Heart right ventricle (tissue), 16 donors: ENCODE data around the gene SCT. TPM values are rescaled to one million over a fixed set of nuclear protein-coding genes. Genes with fewer than 3 reads are reported as not detected.

Experiments used
- ATAC-seq, 8 donors: fragments of 200-7000 bp; cut with Tn5 transposase; one replicate each; pipeline ENCODE4 v1.9.1; 2020; ENCODE audit warnings: mild to moderate bottlenecking in 8 of 8, moderate library complexity in 8 of 8, moderate number of reproducible peaks in 1 of 8
- DNase-seq, 2 donors: peaks; one replicate each; pipeline ENCODE4 v3.0.0-alpha.2; 2020
- H3K27ac ChIP-seq, 10 donors: fragments of 200-600 bp; sonication (generic) in 2 of 10; one replicate each; pipeline versions ENCODE4 v1.5.0 to v1.8.0; 2020 to 2022; ENCODE audit warnings: mild to moderate bottlenecking in 3 of 10
- H3K27me3 ChIP-seq, 7 donors: fragments of 200-600 bp; one replicate each; pipeline ENCODE4 v1.8.0; 2021 to 2022; ENCODE audit warnings: mild to moderate bottlenecking in 2 of 7
- H3K36me3 ChIP-seq, 9 donors: fragments of 200-600 bp; sonication (generic) in 1 of 9; one replicate each; pipeline versions ENCODE4 v1.5.0 to v1.8.0; 2020 to 2022; ENCODE audit warnings: mild to moderate bottlenecking in 2 of 9
- H3K4me1 ChIP-seq, 9 donors: fragments of 200-600 bp; sonication (generic) in 1 of 9; one replicate each; pipeline versions ENCODE4 v1.5.0 to v1.8.0; 2020 to 2022; ENCODE audit warnings: mild to moderate bottlenecking in 4 of 9
- H3K4me3 ChIP-seq, 10 donors: fragments of 200-600 bp; sonication (generic) in 2 of 10; one replicate each; pipeline versions ENCODE4 v1.5.0 to v1.8.0; 2020 to 2022; ENCODE audit warnings: mild to moderate bottlenecking in 7 of 10, moderate library complexity in 2 of 10
- H3K9me3 ChIP-seq, 11 donors: fragments of 200-600 bp in 10 of 11; sonication (generic) in 2 of 11; one replicate each; pipeline versions ENCODE4 v1.5.0 to v1.8.0; 2013 to 2022; ENCODE audit warnings: mild to moderate bottlenecking in 2 of 11, control low read depth in 1 of 11, moderate library complexity in 1 of 11
- CTCF ChIP-seq, 9 donors: fragments of 200-600 bp; sonication (generic) in 2 of 9; IDR thresholded peaks; one replicate each; pipeline versions ENCODE4 v1.5.0 to v1.8.0; 2021 to 2022; ENCODE audit warnings: antibody characterized with exemption in 9 of 9, mild to moderate bottlenecking in 5 of 9, moderate library complexity in 1 of 9
- WGBS, 2 donors: extraction: QIAGEN DNeasy Blood & Tissue Kit; methylation state at CpG; one replicate each; pipeline ENCODE4 v1.1.7; 2013; ENCODE audit warnings: inconsistent platforms in 1 of 2; 5-methylcytosine and 5-hydroxymethylcytosine counted together
- intact Hi-C, 10 donors: fragments of 100-400 bp; cut with DNase I; formaldehyde crosslinking; loops; one replicate each; pipeline versions ENCODE4 v1.11.1 to v1.14.2; 2022
- polyA plus RNA-seq, 2 donors: library from polyadenylated mRNA; stranded (reverse); fragments of 200-250 nt; gene quantifications; one replicate each; pipeline ENCODE4 v1.2.3, GENCODE V29; 2013
- total RNA-seq, 10 donors: library from RNA; stranded (reverse); fragmentation: NEBNext Ultra II Directional in 3 of 10; extraction: Animal tissue kit (Norgen Biotek cat#: 25700) in 3 of 10; gene quantifications; one replicate each; pipeline versions ENCODE4 v1.2.1 to v1.2.4, GENCODE V29; 2021 to 2023
- donor health status: Arrhythmogenic right ventricular cardiomyopathy.
- donor health status: ischemic (EF 13 %, LVEDD 7.1; RV severe dilation, severe dysfunction).
- donor health status: healthy with polysubstance abuse.
- donor health status: DM: no; HTN: yes; CAD: no.
- donor health status: DM: no; HTN: no; CAD: no.
- donor health status: ischemic (EF 25% LVEDD 6.9; RV normal size, moderate dysfunction).
- donor health status: ischemic (EF 25% LVEDD 5.7; RV mildly dilated, moderate dysfunction).
- donor health status: healthy.
- donor health status: DM: yes; HTN: yes; CAD: no.
- donor health status: Ischemic cardiomyopathy.
- donor health status: ischemic (EF 35%, LVEDD 5.7; RV mildly dilated, moderate dysfunction).
- donor health status: nonischemic (EF 11% LVEDD 7.7; RV severe dilation, severe dysfunction).
- donor health status: DM: yes; HTN: yes; CAD: no.
- donor health status: PGD.
- donor health status: ischemic (EF 29% LVEDD 5.4; RV normal size, mild dysfunction).
- donor health status: nonischemic (EF 23%, LVEDD 6.1; RV moderate dilation, normal function).

Gene SCT
- total and polyA plus RNA-seq, 12 donors, result 0.64 to 2.0 (median 1.00) TPM; not detected in 8

DNA sequence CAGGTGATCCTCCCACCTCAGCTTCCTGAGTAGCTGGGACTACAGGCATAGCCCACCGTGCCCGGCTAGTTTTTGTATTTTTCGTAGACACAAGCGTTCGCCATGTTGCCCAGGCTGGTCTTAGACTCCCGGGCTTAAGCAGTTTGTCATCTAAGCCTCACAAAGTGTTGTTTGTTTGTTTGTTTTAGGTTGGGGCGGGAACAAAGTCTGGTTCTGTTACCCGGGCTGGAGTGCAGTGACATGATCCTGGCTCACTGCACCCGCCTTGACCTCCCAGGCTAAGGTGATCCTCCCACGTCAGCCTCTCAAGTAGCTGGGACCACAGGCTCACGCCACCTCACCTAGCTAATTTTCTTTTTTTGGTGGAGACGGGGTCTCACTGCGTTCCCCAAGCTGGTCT is 23.8 kb downstream of the SCT start:
- no peaks in the 10 kb centered on the region for H3K9me3 ChIP-seq
- H3K4me1 ChIP-seq, result peaks cover 0 to 12% (median 6%) of the 10 kb centered on the region in 9 donors
- ATAC-seq (no peak), DNase-seq (no peak)
- H3K4me3 ChIP-seq, result no peak overlapping the region
- 89 to 92% methylated on average over 13 of the region's 13 CpGs for WGBS, 2 donors
- peaks cover 0 to 100% (median 69%) of the 10 kb centered on the region in 9 donors for H3K36me3 ChIP-seq
- intact Hi-C loops, result no loop called here
- no peaks in the 10 kb centered on the region for H3K27me3 ChIP-seq
- no peak for TF ChIP-seq CTCF (IDR thresholded peaks at IDR 0.05)
- no peak overlapping the region for H3K27ac ChIP-seq

DNA sequence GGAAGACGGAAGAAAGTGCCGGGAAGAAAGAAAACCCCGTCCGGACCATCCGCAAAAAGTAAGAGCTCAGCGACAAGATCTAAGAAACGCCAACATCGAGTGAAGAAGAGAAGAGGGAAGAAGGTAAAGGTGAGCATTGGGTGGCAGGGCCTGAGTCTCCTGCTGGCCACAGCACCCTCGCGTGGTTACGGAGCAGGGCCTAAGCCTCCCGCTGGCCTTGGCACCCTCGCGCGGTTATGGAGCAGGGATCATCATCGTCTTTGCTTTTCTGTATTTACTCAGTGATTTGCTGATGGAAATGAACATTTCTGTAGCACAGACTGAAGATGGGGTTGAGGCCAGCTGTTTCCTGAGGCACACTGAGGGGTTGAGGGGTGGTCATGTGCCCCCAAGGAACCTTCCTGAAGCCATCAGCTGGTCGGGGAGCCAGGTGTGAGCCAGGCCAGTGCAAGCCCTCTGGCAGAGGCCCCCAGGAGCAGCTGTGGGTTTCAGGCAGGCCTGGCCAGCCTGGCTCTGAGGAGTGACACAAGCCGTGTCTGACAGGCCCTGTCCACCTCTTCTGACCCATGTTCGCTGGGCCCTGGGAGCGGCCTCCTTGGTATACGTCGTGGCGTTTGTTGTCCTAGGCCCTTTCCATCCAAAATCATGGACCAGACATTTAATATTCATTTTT is 25.3 kb downstream of the SCT start:
- Histone ChIP-seq H3K27me3 (no peaks in the 10 kb centered on the region), H3K9me3 (no peaks in the 10 kb centered on the region), H3K4me1 (peaks cover 0 to 6% (median 4%) of the 10 kb centered on the region in 9 donors), H3K27ac (no peak overlapping the region), H3K36me3 (peaks cover 4 to 100% (median 69%) of the 10 kb centered on the region in 9 donors), H3K4me3 (no peak overlapping the region)
- no peak for TF ChIP-seq CTCF (IDR thresholded peaks at IDR 0.05)
- no peak for ATAC-seq
- DNase-seq, result no peak
- 93 to 94% methylated on average over 23 of the region's 23 CpGs for WGBS, 2 donors
- intact Hi-C loops, result no loop called here

GRCh38 chr11:598005-598680 is 28.8 kb downstream of the SCT start:
- Histone ChIP-seq H3K4me1 (no peaks in the 10 kb centered on the region), H3K36me3 (peaks cover 4 to 100% (median 64%) of the 10 kb centered on the region in 9 donors), H3K9me3 (no peaks in the 10 kb centered on the region), H3K4me3 (no peak overlapping the region), H3K27ac (no peak overlapping the region), H3K27me3 (no peaks in the 10 kb centered on the region)
- no peak for DNase-seq
- peak in 2 of 8 donors; percentile 7 to 24 for ATAC-seq
- 92 to 94% methylated on average over 28 to 30 of the region's 30 CpGs for WGBS, 2 donors
- intact Hi-C loops, result no loop called here
- TF ChIP-seq CTCF (IDR thresholded peaks at IDR 0.05), result no peak

GRCh38 chr11:597166-597725 is 29.7 kb downstream of the SCT start:
- peak in 2 of 8 donors; percentile 8 to 14 for ATAC-seq
- WGBS, 2 donors, result 87 to 89% methylated on average over 29 of the region's 29 CpGs
- Histone ChIP-seq H3K27ac (no peak overlapping the region), H3K36me3 (peaks cover 4 to 100% (median 69%) of the 10 kb centered on the region in 9 donors), H3K4me3 (no peak overlapping the region), H3K27me3 (no peaks in the 10 kb centered on the region), H3K9me3 (no peaks in the 10 kb centered on the region), H3K4me1 (no peaks in the 10 kb centered on the region)
- DNase-seq, result no peak
- intact Hi-C loops, result no loop called here
- TF ChIP-seq CTCF (IDR thresholded peaks at IDR 0.05), result no peak
